ENCODE measurements around the gene NTNG1.

- TF ChIP-seq POLR2A (IDR thresholded peaks at IDR 0.05; ENCODE audit: low read depth, low read length) (no peak), POLR2AphosphoS5 (IDR thresholded peaks at IDR 0.05; ENCODE audit: low read depth, low read length) (no peak), TAF1 (IDR thresholded peaks at IDR 0.05; ENCODE audit: borderline replicate concordance, low read depth, low read length) (no peak)
These were observed 326.4 kb downstream of the NTNG1 start for GRCh38 chr1:107467286-107467685.
